Ishikawa (cell line): Measurements from ENCODE around the gene KIF19.

ENCODE experiments used
- CEBPB ChIP-seq: IDR thresholded peaks from 2 replicates; pipeline ENCODE4 v1.6.1; 2012
- EP300 ChIP-seq: IDR thresholded peaks from 2 replicates; pipeline ENCODE4 v1.6.1; 2012; ENCODE audit warnings: borderline replicate concordance
- REST ChIP-seq: IDR thresholded peaks from 2 replicates; pipeline ENCODE4 v1.6.1; 2012; ENCODE audit warnings: low read depth, mild to moderate bottlenecking
- TCF12 ChIP-seq: IDR thresholded peaks from 2 replicates; pipeline ENCODE4 v1.6.1; 2012; ENCODE audit warnings: low read depth
- TEAD4 ChIP-seq: IDR thresholded peaks from 2 replicates; pipeline ENCODE4 v1.6.1; 2012
- YY1 ChIP-seq: IDR thresholded peaks from 2 replicates; pipeline ENCODE4 v1.6.1; 2012; ENCODE audit warnings: low read depth
- TF ChIP-seq, protein P1 (sequence below): IDR thresholded peaks from 2 replicates; pipeline ENCODE4 v1.6.1; 2012

DNA sequence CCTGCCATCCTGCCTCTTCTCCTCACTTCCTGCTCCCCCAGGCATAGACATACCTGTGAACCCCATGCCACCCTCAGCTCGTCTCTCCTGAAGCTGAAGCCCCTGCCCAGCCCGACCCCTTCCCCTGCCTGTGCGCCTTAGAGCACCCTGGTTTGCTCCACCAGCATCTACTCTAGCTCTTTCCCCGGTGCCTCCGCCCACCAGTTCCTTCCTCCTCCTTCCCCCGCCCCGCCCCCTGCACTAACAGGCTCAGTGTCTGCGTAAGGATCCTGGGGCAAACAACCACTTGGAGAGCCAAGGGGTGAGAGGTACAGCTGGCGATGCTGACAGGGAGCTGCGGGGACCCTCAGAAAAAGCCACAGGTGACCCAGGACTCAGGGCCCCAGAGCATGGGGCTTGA lies 43.2 kb downstream of the KIF19 start:
- TF ChIP-seq, protein P1, sequence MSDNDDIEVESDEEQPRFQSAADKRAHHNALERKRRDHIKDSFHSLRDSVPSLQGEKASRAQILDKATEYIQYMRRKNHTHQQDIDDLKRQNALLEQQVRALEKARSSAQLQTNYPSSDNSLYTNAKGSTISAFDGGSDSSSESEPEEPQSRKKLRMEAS: no peak
- TF ChIP-seq TCF12: no peak
- no peak for TF ChIP-seq EP300
- no peak for TF ChIP-seq YY1
- TF ChIP-seq TEAD4: no peak
- TF ChIP-seq CEBPB: no peak
- TF ChIP-seq REST: no peak
